ENCODE measurements around the gene NUDT2.

DNA sequence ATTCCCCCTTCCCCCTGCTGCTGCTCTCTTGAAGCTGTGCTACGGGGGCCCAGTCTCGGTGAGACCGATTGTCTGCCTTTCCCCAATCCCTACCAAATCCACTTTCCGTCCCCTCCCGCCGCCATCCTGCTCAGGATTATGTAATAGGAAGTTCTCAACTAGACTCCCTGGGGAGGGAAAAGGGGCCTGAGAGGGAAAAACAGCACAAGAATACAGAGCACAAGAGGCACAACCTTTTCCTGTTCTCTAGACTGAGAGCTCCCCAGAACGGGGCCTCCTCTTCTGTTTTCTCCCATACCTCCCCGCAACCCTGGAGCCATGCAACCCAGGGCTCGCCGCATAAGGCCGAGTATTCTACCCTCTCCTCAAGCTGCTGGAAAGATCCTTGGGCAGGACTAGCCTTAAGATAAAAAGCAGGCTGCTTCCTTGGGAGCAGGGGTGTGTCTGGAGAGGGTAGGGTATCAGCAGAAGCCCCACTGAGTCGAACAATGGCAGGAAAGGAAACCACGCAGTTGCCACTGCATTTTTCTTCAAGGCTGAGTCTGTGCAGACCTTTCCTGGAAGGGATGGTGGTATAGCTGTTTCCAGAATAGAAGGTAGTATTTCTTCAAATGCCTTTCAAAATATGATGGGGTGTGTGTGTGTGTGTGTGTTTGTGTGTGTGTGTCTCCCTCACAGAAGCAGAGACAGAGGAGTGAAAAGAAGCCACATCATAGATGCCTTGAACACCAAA is 34.4 kb downstream of the NUDT2 start:
- TF ChIP-seq, protein P1, sequence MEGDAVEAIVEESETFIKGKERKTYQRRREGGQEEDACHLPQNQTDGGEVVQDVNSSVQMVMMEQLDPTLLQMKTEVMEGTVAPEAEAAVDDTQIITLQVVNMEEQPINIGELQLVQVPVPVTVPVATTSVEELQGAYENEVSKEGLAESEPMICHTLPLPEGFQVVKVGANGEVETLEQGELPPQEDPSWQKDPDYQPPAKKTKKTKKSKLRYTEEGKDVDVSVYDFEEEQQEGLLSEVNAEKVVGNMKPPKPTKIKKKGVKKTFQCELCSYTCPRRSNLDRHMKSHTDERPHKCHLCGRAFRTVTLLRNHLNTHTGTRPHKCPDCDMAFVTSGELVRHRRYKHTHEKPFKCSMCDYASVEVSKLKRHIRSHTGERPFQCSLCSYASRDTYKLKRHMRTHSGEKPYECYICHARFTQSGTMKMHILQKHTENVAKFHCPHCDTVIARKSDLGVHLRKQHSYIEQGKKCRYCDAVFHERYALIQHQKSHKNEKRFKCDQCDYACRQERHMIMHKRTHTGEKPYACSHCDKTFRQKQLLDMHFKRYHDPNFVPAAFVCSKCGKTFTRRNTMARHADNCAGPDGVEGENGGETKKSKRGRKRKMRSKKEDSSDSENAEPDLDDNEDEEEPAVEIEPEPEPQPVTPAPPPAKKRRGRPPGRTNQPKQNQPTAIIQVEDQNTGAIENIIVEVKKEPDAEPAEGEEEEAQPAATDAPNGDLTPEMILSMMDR (IDR thresholded peaks at IDR 0.05; ENCODE audit: poor library complexity), result no peak
- TF ChIP-seq EZH2phosphoT487 (IDR thresholded peaks at IDR 0.05; ENCODE audit: low read depth, severe bottlenecking, unreplicated experiment), result no peak

Measured in hepatocyte (in vitro differentiated cells).